Ectodermal cell (in vitro differentiated cells): ENCODE measurements around the gene MIPOL1.
"Not testable (repeated sequence)": the region's sequence is repeated elsewhere in the genome, so short reads cannot be mapped to it uniquely, and the experiment has no call there.

Source experiments
- H3K27ac ChIP-seq: 2 replicates; pipeline ENCODE4 v1.7.0; 2013; ENCODE audit warnings: mild to moderate bottlenecking, low read depth, low read length; ENCODE audit not compliant: insufficient read depth, poor library complexity, severe bottlenecking
- H3K27me3 ChIP-seq: 2 replicates; pipeline ENCODE4 v1.7.0; 2013; ENCODE audit warnings: mild to moderate bottlenecking, low read length; ENCODE audit not compliant: insufficient read depth, control insufficient read depth, poor library complexity, severe bottlenecking
- H3K36me3 ChIP-seq: one replicate; pipeline ENCODE4 v1.7.0; 2013; ENCODE audit warnings: low read length; ENCODE audit not compliant: control insufficient read depth, insufficient read depth
- H3K4me1 ChIP-seq: one replicate; pipeline ENCODE4 v1.7.0; 2013; ENCODE audit warnings: low read length; ENCODE audit not compliant: control insufficient read depth, insufficient read depth
- H3K4me3 ChIP-seq: 2 replicates; pipeline ENCODE4 v1.7.0; 2013; ENCODE audit warnings: low read depth, low read length, control low read depth; ENCODE audit not compliant: insufficient read depth
- H3K9me3 ChIP-seq: 2 replicates; pipeline ENCODE4 v1.7.0; 2013; ENCODE audit warnings: mild to moderate bottlenecking, low read length, moderate library complexity; ENCODE audit not compliant: control insufficient read depth
- WGBS, 2 experiments: methylation state at CpG; one replicate each; pipeline ENCODE4 v1.1.7; 2013; ENCODE audit warnings: missing lambda C conversion rate in 2 of 2; 5-methylcytosine and 5-hydroxymethylcytosine counted together

MIPOL1 gene

GRCh38 chr14:37545174-37545573 lies 347.4 kb downstream of the MIPOL1 start:
- Histone ChIP-seq H3K4me3 (no peak overlapping the region), H3K36me3 (no peaks in the 10 kb centered on the region), H3K27me3 (no peaks in the 10 kb centered on the region), H3K27ac (no peak overlapping the region), H3K4me1 (no peaks in the 10 kb centered on the region), H3K9me3 (no peaks in the 10 kb centered on the region)

DNA sequence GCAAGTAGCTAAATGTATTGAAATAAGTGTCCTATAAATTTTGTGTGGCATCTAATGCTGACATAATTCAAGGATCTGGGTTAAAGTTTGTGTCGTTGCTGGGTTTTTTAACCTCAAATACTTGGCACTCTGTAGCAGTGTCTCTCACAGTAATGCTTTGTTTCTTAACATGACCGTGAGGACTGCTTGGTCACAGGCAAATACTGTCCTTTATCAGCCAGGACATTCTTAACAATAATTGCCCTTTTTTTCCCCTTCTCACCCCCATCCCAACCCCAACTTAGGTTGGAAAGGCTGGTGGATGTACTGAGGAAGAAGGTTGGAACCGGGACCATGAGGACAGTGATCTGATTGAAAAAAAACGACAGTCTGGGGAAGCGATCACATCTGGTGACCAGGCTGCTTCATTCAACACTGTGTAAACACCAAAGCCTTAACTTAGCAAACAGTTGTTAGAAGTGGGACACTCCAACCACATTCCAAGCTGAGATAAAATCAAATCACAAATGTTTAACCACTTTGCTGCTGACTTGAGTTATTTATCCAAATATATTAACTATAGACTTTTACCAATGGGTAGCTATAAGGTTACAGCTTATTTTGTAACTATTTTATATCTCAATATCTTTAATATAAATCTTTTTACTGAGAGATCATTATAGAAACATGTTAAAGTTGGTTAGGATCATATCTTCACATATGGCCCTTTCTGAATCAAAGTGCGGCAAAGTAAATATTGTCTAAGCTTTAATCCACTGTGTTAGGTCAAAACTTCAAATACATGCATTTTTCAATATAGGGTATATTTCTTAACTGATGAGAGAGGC lies 349.1 kb downstream of the MIPOL1 start:
- no peak overlapping the region for H3K4me3 ChIP-seq
- no peak overlapping the region for H3K27ac ChIP-seq
- WGBS, 2 experiments = 77 to 89% methylated on average over 5 of the region's 6 CpGs
- no peaks in the 10 kb centered on the region for H3K9me3 ChIP-seq
- H3K4me1 ChIP-seq = no peaks in the 10 kb centered on the region
- no peaks in the 10 kb centered on the region for H3K27me3 ChIP-seq
- no peaks in the 10 kb centered on the region for H3K36me3 ChIP-seq

DNA sequence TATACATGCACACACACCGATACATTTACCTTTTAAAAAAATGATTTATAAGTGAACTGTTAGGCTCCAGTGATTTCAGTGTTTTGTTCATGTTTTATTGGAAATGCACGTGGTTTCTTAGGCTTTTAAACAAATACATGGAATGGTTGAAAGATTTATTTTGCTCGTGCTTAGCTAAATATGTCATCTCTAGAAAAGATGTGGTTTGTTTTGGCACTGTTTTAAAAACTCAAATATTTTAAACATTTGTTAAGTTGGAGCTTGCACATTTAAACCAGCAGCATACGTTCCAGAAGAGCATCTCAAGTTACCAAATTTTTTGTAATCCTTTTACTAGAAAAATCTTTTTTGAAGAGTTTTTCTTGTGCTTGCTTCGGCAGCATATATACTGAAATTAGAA lies 352.8 kb downstream of the MIPOL1 start:
- Histone ChIP-seq H3K27me3 (no peaks in the 10 kb centered on the region), H3K27ac (no peak overlapping the region), H3K4me3 (no peak overlapping the region), H3K9me3 (no peaks in the 10 kb centered on the region), H3K4me1 (no peaks in the 10 kb centered on the region), H3K36me3 (no peaks in the 10 kb centered on the region)
- 89 to 97% methylated on average over 3 of the region's 5 CpGs for WGBS, 2 experiments

DNA sequence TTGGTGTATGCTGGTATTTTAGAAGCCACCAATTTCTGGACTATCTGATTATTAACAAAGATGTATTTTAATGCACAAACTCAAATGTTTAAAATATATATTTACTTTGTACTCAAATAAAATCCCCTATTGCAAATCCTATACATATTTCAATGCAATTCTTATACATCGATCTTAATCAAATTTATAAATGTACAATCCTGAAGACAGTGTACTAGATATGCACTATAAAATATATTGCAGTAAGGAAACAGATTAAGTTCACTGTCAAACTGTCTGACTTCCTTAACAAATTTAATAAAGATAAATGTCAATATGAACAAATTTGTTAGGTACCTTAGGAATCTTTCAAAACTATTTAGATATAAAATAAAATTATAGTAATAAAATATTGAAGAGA lies 353.4 kb downstream of the MIPOL1 start:
- no peaks in the 10 kb centered on the region for H3K27me3 ChIP-seq
- WGBS, 2 experiments = 100% methylated on average over 1 of the region's 1 CpG; no CpG with 5 or more reads in 1 of the 2 experiments
- no peaks in the 10 kb centered on the region for H3K9me3 ChIP-seq
- no peak overlapping the region for H3K4me3 ChIP-seq
- H3K36me3 ChIP-seq = no peaks in the 10 kb centered on the region
- H3K4me1 ChIP-seq = no peaks in the 10 kb centered on the region
- H3K27ac ChIP-seq = no peak overlapping the region

GRCh38 chr14:37553935-37554550 lies 356.3 kb downstream of the MIPOL1 start:
- Histone ChIP-seq H3K27ac (no peak overlapping the region), H3K4me1 (no peaks in the 10 kb centered on the region), H3K4me3 (no peak overlapping the region), H3K27me3 (no peaks in the 10 kb centered on the region), H3K36me3 (no peaks in the 10 kb centered on the region), H3K9me3 (no peaks in the 10 kb centered on the region)
- WGBS, 2 experiments = 96 to 97% methylated on average over 1 of the region's 1 CpG

DNA sequence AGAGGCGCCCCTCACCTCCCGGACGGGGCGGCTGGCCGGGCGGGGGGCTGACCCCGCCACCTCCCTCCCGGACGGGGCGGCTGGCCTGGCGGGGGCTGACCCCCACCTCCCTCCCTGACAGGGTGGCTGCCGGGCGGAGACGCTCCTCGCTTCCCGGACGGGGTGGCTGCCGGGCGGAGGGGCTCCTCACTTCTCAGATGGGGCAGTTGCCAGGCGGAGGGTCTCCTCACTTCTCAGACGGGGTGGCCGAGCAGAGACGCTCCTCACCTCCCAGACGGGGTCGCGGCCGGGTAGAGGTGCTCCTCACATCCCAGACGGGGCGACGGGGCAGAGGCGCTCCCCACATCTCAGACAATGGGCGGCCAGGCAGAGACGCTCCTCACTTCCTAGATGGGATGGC lies 357.9 kb downstream of the MIPOL1 start:
- 77 to 98% methylated on average over 12 to 19 of the region's 33 CpGs for WGBS, 2 experiments
- not testable (repeated sequence) for H3K36me3 ChIP-seq, H3K4me1 ChIP-seq, H3K27ac ChIP-seq, H3K9me3 ChIP-seq, H3K27me3 ChIP-seq, H3K4me3 ChIP-seq

GRCh38 chr14:37558740-37559139 lies 361.0 kb downstream of the MIPOL1 start:
- Histone ChIP-seq H3K4me1 (no peaks in the 10 kb centered on the region), H3K27ac (no peak overlapping the region), H3K4me3 (no peak overlapping the region), H3K36me3 (no peaks in the 10 kb centered on the region), H3K27me3 (no peaks in the 10 kb centered on the region), H3K9me3 (no peaks in the 10 kb centered on the region)
- WGBS, 2 experiments = 96 to 98% methylated on average over 4 of the region's 4 CpGs

DNA sequence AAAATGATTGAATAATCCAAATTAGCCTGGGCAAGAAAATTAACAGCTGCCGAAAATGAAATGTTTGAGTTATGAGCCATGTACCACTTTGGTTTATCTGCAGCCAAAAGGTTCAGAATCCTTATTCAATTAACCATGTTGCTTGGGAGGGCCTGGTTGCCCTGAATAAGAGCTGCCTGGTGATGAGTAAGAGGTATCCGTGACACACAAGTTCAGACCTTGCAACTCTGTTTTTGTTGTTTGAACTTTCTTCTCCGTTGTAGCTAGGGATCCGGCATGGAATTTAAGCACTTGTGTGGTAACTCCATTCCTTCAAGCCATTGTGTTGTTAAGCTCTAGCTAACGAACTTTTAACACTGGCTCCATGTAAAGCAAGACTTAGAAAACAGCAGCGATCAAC lies 361.6 kb downstream of the MIPOL1 start:
- no peak overlapping the region for H3K27ac ChIP-seq
- no peaks in the 10 kb centered on the region for H3K27me3 ChIP-seq
- no peaks in the 10 kb centered on the region for H3K9me3 ChIP-seq
- no peaks in the 10 kb centered on the region for H3K4me1 ChIP-seq
- no peak overlapping the region for H3K4me3 ChIP-seq
- WGBS, 2 experiments = 76 to 82% methylated on average over 5 of the region's 6 CpGs
- H3K36me3 ChIP-seq = no peaks in the 10 kb centered on the region

DNA sequence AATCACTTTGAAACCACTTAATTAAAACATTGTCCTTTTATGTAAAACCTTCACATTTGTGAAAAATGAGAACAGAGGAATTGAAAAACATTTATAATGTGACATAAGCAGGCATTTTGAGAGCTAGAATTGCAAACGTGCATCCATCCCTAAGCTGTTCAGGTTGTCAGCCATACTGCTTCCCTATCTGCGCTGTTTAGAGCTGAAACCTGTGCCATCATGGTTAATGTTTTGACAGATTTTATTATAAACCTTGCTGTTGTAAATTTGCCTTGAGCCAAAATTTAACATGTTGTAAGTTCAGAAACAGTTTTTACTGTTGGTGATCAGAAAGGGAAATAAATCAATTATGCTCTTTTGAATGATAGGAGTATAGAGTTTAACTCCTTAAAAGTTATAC lies 365.5 kb downstream of the MIPOL1 start:
- Histone ChIP-seq H3K9me3 (no peaks in the 10 kb centered on the region), H3K4me1 (peaks cover 7% of the 10 kb centered on the region), H3K27ac (no peak overlapping the region), H3K36me3 (no peaks in the 10 kb centered on the region), H3K27me3 (no peaks in the 10 kb centered on the region), H3K4me3 (no peak overlapping the region)
- WGBS, 2 experiments = 90 to 92% methylated on average over 2 of the region's 2 CpGs

GRCh38 chr14:37565550-37565949 lies 367.8 kb downstream of the MIPOL1 start:
- peaks cover 10% of the 10 kb centered on the region for H3K4me1 ChIP-seq
- no peaks in the 10 kb centered on the region for H3K9me3 ChIP-seq
- WGBS, 2 experiments = 83 to 89% methylated on average over 1 of the region's 1 CpG
- H3K27me3 ChIP-seq = no peaks in the 10 kb centered on the region
- H3K27ac ChIP-seq = no peak overlapping the region
- no peak overlapping the region for H3K4me3 ChIP-seq
- H3K36me3 ChIP-seq = no peaks in the 10 kb centered on the region
